GM18858 (cell line): ENCODE results near the gene RCSD1.
"Not testable (repeated sequence)": the region's sequence is repeated elsewhere in the genome, so short reads cannot be mapped to it uniquely, and the experiment has no call there.

Source experiments
- ATAC-seq: cut with Tn5 transposase; IDR thresholded peaks from one replicate; pipeline ENCODE4 v1.9.1; 2021; ENCODE audit not compliant: unreplicated experiment

RCSD1 gene

GRCh38 chr1:167734841-167735240 is 104.8 kb downstream of the RCSD1 start:
- no peak for ATAC-seq

GRCh38 chr1:167737169-167737568 is 107.1 kb downstream of the RCSD1 start:
- ATAC-seq, result no peak

- ATAC-seq, result no peak
These were observed 108.1 kb downstream of the RCSD1 start for GRCh38 chr1:167738158-167738557.

GRCh38 chr1:167739752-167740151 is 109.7 kb downstream of the RCSD1 start:
- ATAC-seq, result no peak

GRCh38 chr1:167741103-167741502 is 111.1 kb downstream of the RCSD1 start:
- not testable (repeated sequence) for ATAC-seq

- ATAC-seq, result not testable (repeated sequence)
These were observed 112.5 kb downstream of the RCSD1 start for GRCh38 chr1:167742392-167743057.

GRCh38 chr1:167744901-167745300 is 114.9 kb downstream of the RCSD1 start:
- no peak for ATAC-seq

- ATAC-seq, result no peak
These were observed 116.1 kb downstream of the RCSD1 start for GRCh38 chr1:167746013-167746672.

- peak; percentile 67 for ATAC-seq
These were observed 117.1 kb downstream of the RCSD1 start for GRCh38 chr1:167746988-167747655.

- ATAC-seq, result no peak
These were observed 118.0 kb downstream of the RCSD1 start for GRCh38 chr1:167747988-167748387.

GRCh38 chr1:167748906-167749305 is 118.9 kb downstream of the RCSD1 start:
- no peak for ATAC-seq

GRCh38 chr1:167749741-167750140 is 119.7 kb downstream of the RCSD1 start:
- ATAC-seq, result no peak

GRCh38 chr1:167750641-167751040 is 120.6 kb downstream of the RCSD1 start:
- no peak for ATAC-seq

GRCh38 chr1:167751676-167752075 is 121.6 kb downstream of the RCSD1 start:
- ATAC-seq, result no peak

GRCh38 chr1:167752219-167752985 is 122.4 kb downstream of the RCSD1 start:
- peak; percentile 21 for ATAC-seq

GRCh38 chr1:167755654-167756053 is 125.6 kb downstream of the RCSD1 start:
- ATAC-seq, result no peak
